Measurements from ENCODE around the gene LAMTOR4. TPM values are rescaled to one million over a fixed set of nuclear protein-coding genes. Genes with fewer than 3 reads are reported as not detected.

Gene LAMTOR4
- total and polyA plus RNA-seq, 2 of the 13 experiments (the other 11 are each of a cell fraction or from before 2014, with no cell fraction given) = 115 to 118 TPM

- TF ChIP-seq THAP7 (CRISPR knock-in tag; IDR thresholded peaks at IDR 0.05) (no peak), ZNF343 (CRISPR knock-in tag; IDR thresholded peaks at IDR 0.05) (no peak), GATA4 (IDR thresholded peaks at IDR 0.05; ENCODE audit: borderline replicate concordance, low read depth) (peak; percentile 52; the same call in 1 of the 2 replicates), ARHGAP35 (CRISPR knock-in tag; IDR thresholded peaks at IDR 0.05; ENCODE audit: borderline replicate concordance) (peak; percentile 34; the same call in 1 of the 2 replicates), IKZF4 (CRISPR knock-in tag; IDR thresholded peaks at IDR 0.05; ENCODE audit: borderline replicate concordance, low read depth, not compliant biosample characterization) (peak; percentile 19), ZFP82 (CRISPR knock-in tag; IDR thresholded peaks at IDR 0.05; ENCODE audit: borderline replicate concordance) (no peak), SNAI1 (CRISPR knock-in tag; IDR thresholded peaks at IDR 0.05; ENCODE audit: borderline replicate concordance) (no peak), PRMT3 (CRISPR knock-in tag; IDR thresholded peaks at IDR 0.05; ENCODE audit: borderline replicate concordance, low read depth) (no peak; the same call in 1 of the 2 replicates), XRCC5 (optimal IDR thresholded peaks at IDR 0.05; ENCODE audit: low read length) (peak; percentile 85), ETV6 (CRISPR knock-in tag; conservative IDR thresholded peaks at IDR 0.05) (0 out of 2 replicates have a peak, but pooled peaks have one; percentile 63), HNF4G (IDR thresholded peaks at IDR 0.05; ENCODE audit: borderline replicate concordance, low read depth, low read length) (no peak), HNF4G (CRISPR knock-in tag; IDR thresholded peaks at IDR 0.05; ENCODE audit: borderline replicate concordance, low read depth) (no peak), MED1 (CRISPR knock-in tag; IDR thresholded peaks at IDR 0.05) (peak; percentile 67; the same call in 1 of the 2 replicates), ZNF18 (CRISPR knock-in tag; IDR thresholded peaks at IDR 0.05; ENCODE audit: insufficient replicate concordance) (peak; percentile 92), ZNF776 (CRISPR knock-in tag; IDR thresholded peaks at IDR 0.05) (0 out of 2 replicates have a peak, but pooled peaks have one; percentile 35), SIN3B (IDR thresholded peaks at IDR 0.05; ENCODE audit: low read length) (no peak)
- TF ChIP-seq, protein P1, sequence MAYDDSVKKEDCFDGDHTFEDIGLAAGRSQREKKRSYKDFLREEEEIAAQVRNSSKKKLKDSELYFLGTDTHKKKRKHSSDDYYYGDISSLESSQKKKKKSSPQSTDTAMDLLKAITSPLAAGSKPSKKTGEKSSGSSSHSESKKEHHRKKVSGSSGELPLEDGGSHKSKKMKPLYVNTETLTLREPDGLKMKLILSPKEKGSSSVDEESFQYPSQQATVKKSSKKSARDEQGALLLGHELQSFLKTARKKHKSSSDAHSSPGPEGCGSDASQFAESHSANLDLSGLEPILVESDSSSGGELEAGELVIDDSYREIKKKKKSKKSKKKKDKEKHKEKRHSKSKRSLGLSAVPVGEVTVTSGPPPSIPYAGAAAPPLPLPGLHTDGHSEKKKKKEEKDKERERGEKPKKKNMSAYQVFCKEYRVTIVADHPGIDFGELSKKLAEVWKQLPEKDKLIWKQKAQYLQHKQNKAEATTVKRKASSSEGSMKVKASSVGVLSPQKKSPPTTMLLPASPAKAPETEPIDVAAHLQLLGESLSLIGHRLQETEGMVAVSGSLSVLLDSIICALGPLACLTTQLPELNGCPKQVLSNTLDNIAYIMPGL (CRISPR knock-in tag; IDR thresholded peaks at IDR 0.05; ENCODE audit: borderline replicate concordance in 1 of 2, low read depth in 1 of 2) = peak; percentile 51 to 67; a peak in 2 of 4 replicates
- TF ChIP-seq, protein P2, sequence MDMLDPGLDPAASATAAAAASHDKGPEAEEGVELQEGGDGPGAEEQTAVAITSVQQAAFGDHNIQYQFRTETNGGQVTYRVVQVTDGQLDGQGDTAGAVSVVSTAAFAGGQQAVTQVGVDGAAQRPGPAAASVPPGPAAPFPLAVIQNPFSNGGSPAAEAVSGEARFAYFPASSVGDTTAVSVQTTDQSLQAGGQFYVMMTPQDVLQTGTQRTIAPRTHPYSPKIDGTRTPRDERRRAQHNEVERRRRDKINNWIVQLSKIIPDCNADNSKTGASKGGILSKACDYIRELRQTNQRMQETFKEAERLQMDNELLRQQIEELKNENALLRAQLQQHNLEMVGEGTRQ (IDR thresholded peaks at IDR 0.05; ENCODE audit: low read depth, low read length) = peak; percentile 89
- TF ChIP-seq, protein P2 (CRISPR knock-in tag; IDR thresholded peaks at IDR 0.05; ENCODE audit: borderline replicate concordance) = peak; percentile 93
- TF ChIP-seq, protein P3, sequence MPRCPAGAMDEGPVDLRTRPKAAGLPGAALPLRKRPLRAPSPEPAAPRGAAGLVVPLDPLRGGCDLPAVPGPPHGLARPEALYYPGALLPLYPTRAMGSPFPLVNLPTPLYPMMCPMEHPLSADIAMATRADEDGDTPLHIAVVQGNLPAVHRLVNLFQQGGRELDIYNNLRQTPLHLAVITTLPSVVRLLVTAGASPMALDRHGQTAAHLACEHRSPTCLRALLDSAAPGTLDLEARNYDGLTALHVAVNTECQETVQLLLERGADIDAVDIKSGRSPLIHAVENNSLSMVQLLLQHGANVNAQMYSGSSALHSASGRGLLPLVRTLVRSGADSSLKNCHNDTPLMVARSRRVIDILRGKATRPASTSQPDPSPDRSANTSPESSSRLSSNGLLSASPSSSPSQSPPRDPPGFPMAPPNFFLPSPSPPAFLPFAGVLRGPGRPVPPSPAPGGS (CRISPR knock-in tag; IDR thresholded peaks at IDR 0.05) = 0 out of 2 replicates have a peak, but pooled peaks have one; percentile 50
Measured at GRCh38 chr7:100148559-100149328, at the start of gene LAMTOR4 (continued).
